Measurements from ENCODE around the gene TP53AIP1. TPM values are rescaled to one million over a fixed set of nuclear protein-coding genes. Genes with fewer than 3 reads are reported as not detected.

The TP53AIP1 gene
- total RNA-seq, 6 experiments from 2014 or later: 0.22 TPM; not detected in 5

DNA sequence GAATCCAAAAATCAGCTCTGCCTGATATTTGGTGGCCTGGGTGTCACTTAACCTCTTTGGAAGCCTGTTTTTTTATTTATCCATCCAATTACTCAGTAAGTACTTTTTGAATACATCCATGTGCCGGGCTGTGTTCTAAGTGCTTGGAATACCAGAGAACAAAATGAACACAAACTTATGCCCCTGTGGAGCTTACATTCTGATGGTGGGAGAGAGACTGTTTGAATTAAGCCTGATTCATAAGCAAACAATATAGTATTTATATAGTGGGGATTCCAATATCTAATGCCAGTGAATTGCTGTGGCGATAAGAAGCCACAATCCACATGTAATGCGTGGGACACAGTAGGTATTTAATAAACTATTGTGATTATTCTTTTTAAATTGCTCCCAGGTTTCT, 32.1 kb downstream of the TP53AIP1 start:
- Histone ChIP-seq H3K27ac (no peak overlapping the region), H3K4me1 (peaks cover 0 to 3% (median 0%) of the 10 kb centered on the region in 4 donors), H3K36me3 (no peaks in the 10 kb centered on the region), H3K9me3 (no peaks in the 10 kb centered on the region), H3K27me3 (peaks cover 0 to 6% of the 10 kb centered on the region in 2 donors), H3K4me3 (no peak overlapping the region)
- TF ChIP-seq, protein P1, sequence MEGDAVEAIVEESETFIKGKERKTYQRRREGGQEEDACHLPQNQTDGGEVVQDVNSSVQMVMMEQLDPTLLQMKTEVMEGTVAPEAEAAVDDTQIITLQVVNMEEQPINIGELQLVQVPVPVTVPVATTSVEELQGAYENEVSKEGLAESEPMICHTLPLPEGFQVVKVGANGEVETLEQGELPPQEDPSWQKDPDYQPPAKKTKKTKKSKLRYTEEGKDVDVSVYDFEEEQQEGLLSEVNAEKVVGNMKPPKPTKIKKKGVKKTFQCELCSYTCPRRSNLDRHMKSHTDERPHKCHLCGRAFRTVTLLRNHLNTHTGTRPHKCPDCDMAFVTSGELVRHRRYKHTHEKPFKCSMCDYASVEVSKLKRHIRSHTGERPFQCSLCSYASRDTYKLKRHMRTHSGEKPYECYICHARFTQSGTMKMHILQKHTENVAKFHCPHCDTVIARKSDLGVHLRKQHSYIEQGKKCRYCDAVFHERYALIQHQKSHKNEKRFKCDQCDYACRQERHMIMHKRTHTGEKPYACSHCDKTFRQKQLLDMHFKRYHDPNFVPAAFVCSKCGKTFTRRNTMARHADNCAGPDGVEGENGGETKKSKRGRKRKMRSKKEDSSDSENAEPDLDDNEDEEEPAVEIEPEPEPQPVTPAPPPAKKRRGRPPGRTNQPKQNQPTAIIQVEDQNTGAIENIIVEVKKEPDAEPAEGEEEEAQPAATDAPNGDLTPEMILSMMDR (IDR thresholded peaks at IDR 0.05): no peak
- no peak for TF ChIP-seq POLR2A (IDR thresholded peaks at IDR 0.05)
- 84% methylated on average over 3 of the region's 3 CpGs for WGBS (ENCODE audit: insufficient coverage, low coverage, low lambda C conversion rate, missing lambda C conversion rate)
- DNase-seq (no peak), ATAC-seq (no peak)
- intact Hi-C loops (cut with DNase I): no loop called here

DNA sequence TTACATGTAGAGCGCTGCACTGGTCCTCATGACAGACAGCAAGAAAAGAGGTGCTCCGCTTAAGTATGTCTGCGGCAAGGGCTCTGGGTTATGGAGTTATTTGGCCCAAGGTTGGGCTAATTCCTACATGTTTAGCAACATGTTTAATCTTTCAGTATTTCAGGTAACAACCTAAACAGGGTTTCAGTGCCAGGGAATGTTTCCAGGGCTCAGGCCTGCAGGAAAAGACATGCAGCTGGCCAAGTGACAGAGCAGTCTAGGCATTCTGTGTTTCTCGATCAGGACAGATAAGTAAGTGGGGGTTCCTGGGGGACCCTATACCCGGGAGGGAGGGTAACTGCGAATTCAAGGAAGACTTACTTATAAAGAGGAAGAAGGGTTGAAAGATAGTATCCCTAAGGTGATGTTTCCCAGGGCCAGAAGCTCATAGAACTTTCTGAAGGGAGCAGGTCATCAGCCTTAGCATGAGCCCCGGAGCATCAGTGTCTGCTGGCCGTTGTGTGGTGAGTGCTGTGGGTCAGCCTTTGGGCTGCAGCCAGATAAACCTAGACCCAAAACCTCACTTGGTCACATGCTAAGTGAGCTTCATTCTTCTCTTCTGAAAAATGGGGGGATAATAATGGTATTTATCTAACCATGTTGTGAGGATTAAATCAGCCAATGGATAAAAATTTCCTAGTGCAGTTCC, 33.1 kb downstream of the TP53AIP1 start:
- no peak for TF ChIP-seq POLR2A (IDR thresholded peaks at IDR 0.05)
- TF ChIP-seq, protein P1 (IDR thresholded peaks at IDR 0.05): no peak
- peaks cover 0 to 10% (median 0%) of the 10 kb centered on the region in 4 donors for H3K4me1 ChIP-seq
- no peak overlapping the region for H3K27ac ChIP-seq
- 80% methylated on average over 8 of the region's 8 CpGs for WGBS (ENCODE audit: insufficient coverage, low coverage, low lambda C conversion rate, missing lambda C conversion rate)
- H3K4me3 ChIP-seq: no peak overlapping the region
- intact Hi-C loops (cut with DNase I): no loop called here
- peaks cover 0 to 6% of the 10 kb centered on the region in 2 donors for H3K27me3 ChIP-seq
- H3K9me3 ChIP-seq: no peaks in the 10 kb centered on the region
- no peaks in the 10 kb centered on the region for H3K36me3 ChIP-seq
- ATAC-seq (no peak), DNase-seq (peak in 1 of 3 donors; percentile 20)

DNA sequence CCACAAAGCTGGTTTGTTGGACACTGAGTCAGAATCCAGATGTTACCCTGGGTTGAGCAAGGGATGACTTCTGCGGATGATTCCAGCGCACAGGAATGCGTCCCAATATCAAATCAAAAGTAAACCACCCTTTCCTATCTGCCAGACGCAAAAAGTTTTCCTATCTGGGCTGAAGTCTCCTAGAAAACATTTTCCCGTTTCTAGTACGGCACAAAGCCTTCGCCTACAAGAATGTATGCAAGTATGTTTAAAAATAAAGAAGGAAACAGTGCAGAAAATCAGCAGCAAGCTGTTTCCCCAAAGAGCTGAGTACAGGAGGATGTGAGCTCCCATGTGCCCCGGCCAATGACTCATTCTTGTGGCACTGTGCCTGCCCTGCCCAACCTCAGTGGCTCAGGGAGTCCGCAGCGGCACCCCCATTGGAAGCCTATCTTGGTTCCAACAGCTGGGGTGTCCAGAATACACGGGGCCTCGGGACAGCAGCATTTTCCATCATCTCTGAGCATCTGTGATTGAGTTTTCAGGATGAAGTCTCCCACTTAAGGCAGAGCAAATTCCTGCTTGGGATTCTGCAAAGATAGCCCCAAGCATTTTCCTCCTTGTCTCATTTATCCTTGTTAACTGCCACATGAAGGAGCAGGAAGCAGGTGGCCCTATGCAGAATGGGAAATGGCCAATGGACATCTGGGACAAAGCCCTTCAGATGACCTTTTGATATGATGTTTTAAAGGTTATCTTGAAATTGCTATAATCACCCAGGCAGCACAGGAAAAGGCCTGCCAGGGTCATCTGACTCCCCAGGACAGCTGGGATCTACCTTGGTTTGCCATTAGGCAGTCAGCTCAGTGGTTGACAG, 34.1 kb downstream of the TP53AIP1 start:
- H3K27ac ChIP-seq: no peak overlapping the region
- peaks cover 0 to 6% of the 10 kb centered on the region in 2 donors for H3K27me3 ChIP-seq
- intact Hi-C loops (cut with DNase I): no loop called here
- 49% methylated on average over 9 of the region's 12 CpGs for WGBS (ENCODE audit: insufficient coverage, low coverage, low lambda C conversion rate, missing lambda C conversion rate)
- no peak overlapping the region for H3K4me3 ChIP-seq
- TF ChIP-seq POLR2A (IDR thresholded peaks at IDR 0.05): no peak
- TF ChIP-seq, protein P1 (IDR thresholded peaks at IDR 0.05): no peak
- H3K4me1 ChIP-seq: peaks cover 0 to 10% (median 0%) of the 10 kb centered on the region in 4 donors
- DNase-seq: peak in 1 of 3 donors; percentile 51
- H3K9me3 ChIP-seq: no peaks in the 10 kb centered on the region
- H3K36me3 ChIP-seq: no peaks in the 10 kb centered on the region
- ATAC-seq: peak; percentile 18 to 42 (median 26)

DNA sequence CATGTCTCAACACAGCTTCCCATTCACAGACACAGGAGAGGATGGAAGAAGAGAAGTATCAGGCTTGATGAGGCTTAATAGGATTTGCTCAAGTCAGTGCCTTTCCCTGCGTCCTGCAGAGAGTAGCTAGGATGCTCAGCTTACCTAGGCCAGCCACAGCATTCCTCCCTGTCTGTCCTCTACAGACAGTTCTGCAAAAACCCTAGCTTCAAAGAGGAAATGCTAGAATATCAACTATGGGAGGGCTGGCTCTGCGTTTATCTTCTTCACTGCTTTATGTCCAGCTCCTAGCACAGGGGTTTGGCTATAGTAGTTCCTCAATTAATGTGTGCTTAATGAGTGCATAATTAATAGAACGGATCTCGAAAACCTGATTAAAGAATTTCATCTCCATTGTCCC, 35.1 kb downstream of the TP53AIP1 start:
- 74% methylated on average over 4 of the region's 4 CpGs for WGBS (ENCODE audit: insufficient coverage, low coverage, low lambda C conversion rate, missing lambda C conversion rate)
- intact Hi-C loops (cut with DNase I): no loop called here
- ATAC-seq (no peak), DNase-seq (no peak)
- no peak overlapping the region for H3K4me3 ChIP-seq
- no peaks in the 10 kb centered on the region for H3K36me3 ChIP-seq
- peaks cover 0 to 6% of the 10 kb centered on the region in 2 donors for H3K27me3 ChIP-seq
- peaks cover 0 to 10% (median 0%) of the 10 kb centered on the region in 4 donors for H3K4me1 ChIP-seq
- TF ChIP-seq, protein P1 (IDR thresholded peaks at IDR 0.05): no peak
- TF ChIP-seq POLR2A (IDR thresholded peaks at IDR 0.05): no peak
- H3K27ac ChIP-seq: no peak overlapping the region
- H3K9me3 ChIP-seq: no peaks in the 10 kb centered on the region
